Pancreas (tissue), 10 donors: ENCODE data around the gene DYNLL1. TPM values are rescaled to one million over a fixed set of nuclear protein-coding genes. Genes with fewer than 3 reads are reported as not detected.

ENCODE experiments used
- ATAC-seq, 4 donors: fragments of 200-7000 bp; cut with Tn5 transposase; one replicate each; pipeline versions ENCODE4 v1.8.0 to v1.9.1; 2020; ENCODE audit warnings: mild to moderate bottlenecking in 4 of 4, moderate library complexity in 4 of 4
- DNase-seq, 6 donors: peaks; one replicate each; pipeline ENCODE4 v3.0.0-alpha.2; 2020
- FAIRE-seq: peaks from 2 replicates; lab custom pipeline; 2012; peaks lifted over from hg19 to GRCh38; lab: Jason Lieb, UNC
- H3K27ac ChIP-seq, 4 donors: fragments of 200-600 bp; sonication (generic); 1 replicate in 3 of 4; 2 replicates in 1 of 4; pipeline versions ENCODE4 v1.5.0 to v1.8.0; 2020
- H3K27me3 ChIP-seq, 4 donors: fragments of 200-600 bp; one replicate each; pipeline ENCODE4 v1.8.0; 2021
- H3K36me3 ChIP-seq, 3 donors: fragments of 200-600 bp; sonication (generic) in 1 of 3; one replicate each; pipeline versions ENCODE4 v1.5.0 to v1.8.0; 2020 to 2021
- H3K4me1 ChIP-seq, 3 donors: fragments of 200-600 bp; one replicate each; pipeline ENCODE4 v1.8.0; 2021
- H3K4me3 ChIP-seq, 4 donors: fragments of 200-600 bp; sonication (generic) in 2 of 4; one replicate each; pipeline versions ENCODE4 v1.5.0 to v1.8.0; 2020 to 2021
- H3K9me3 ChIP-seq, 4 donors: fragments of 200-600 bp; one replicate each; pipeline ENCODE4 v1.8.0; 2021
- CTCF ChIP-seq, 4 donors: fragments of 200-600 bp; sonication (generic) in 3 of 4; IDR thresholded peaks; one replicate each; pipeline versions ENCODE4 v1.5.0 to v1.8.0; 2021; ENCODE audit warnings: antibody characterized with exemption in 4 of 4
- WGBS, 2 donors: extraction: QIAGEN DNeasy Blood & Tissue Kit; methylation state at CpG; one replicate each; pipeline ENCODE4 v1.1.7; 2013; 5-methylcytosine and 5-hydroxymethylcytosine counted together
- intact Hi-C, 3 donors: fragments of 100-400 bp; cut with DNase I; formaldehyde crosslinking; loops; one replicate each; pipeline versions ENCODE4 v1.11.1 to v1.14.2; 2022
- polyA plus RNA-seq, 2 donors: library from polyadenylated mRNA; stranded (reverse); fragments of 200-250 nt; gene quantifications; one replicate each; pipeline ENCODE4 v1.2.3, GENCODE V29; 2013
- total RNA-seq, 6 donors: library from RNA; stranded (reverse); fragmentation: NEBNext Ultra II Directional in 4 of 6; extraction: Animal tissue kit (Norgen Biotek cat#: 25700) in 4 of 6; gene quantifications; one replicate each; pipeline versions ENCODE4 v1.2.1 to v1.2.4, GENCODE V29; 2021 to 2023
- donor health status: healthy with polysubstance abuse.
- donor health status: DM: no; HTN: no; CAD: no; lungs with moderate emphysema.
- donor health status: DM: no; HTN: no; CAD: no.
- donor health status: control.
- donor health status: control.
- donor health status: Bipolar disorder and iron deficiency.
- donor health status: DM: yes; HTN: yes; CAD: no.
- donor health status: DM: no; HTN: no; CAD: no.
- donor health status: DM: no; HTN: no; CAD: no.
- donor health status: DM: yes; HTN: yes; CAD: no.

Gene DYNLL1
- total and polyA plus RNA-seq, 8 donors: 57.7 to 249 (median 102) TPM

GRCh38 chr12:120538281-120539156 is 42.6 kb downstream of the DYNLL1 start:
- no peak for FAIRE-seq
- WGBS, 2 donors: 5% methylated on average over 6 of the region's 6 CpGs
- ATAC-seq: peak; percentile 38 to 65 (median 58)
- Histone ChIP-seq H3K27me3 (no peaks in the 10 kb centered on the region), H3K36me3 (no peaks in the 10 kb centered on the region), H3K27ac (peak overlapping the region; percentile 42 to 93 (median 67)), H3K4me3 (peak overlapping the region in 2 of 4 donors; percentile 84 to 94), H3K4me1 (peaks cover 48 to 58% (median 58%) of the 10 kb centered on the region in 3 donors), H3K9me3 (no peaks in the 10 kb centered on the region)
- peak in 4 of 6 donors; percentile 61 to 64 (median 62) for DNase-seq
- intact Hi-C loops: no loop called here
- no peak for TF ChIP-seq CTCF (IDR thresholded peaks at IDR 0.05)

- no peaks in the 10 kb centered on the region for H3K27me3 ChIP-seq
- no peaks in the 10 kb centered on the region for H3K9me3 ChIP-seq
- DNase-seq (no peak), FAIRE-seq (no peak), ATAC-seq (peak; percentile 12 to 29 (median 26))
- peaks cover 56 to 58% (median 58%) of the 10 kb centered on the region in 3 donors for H3K4me1 ChIP-seq
- H3K4me3 ChIP-seq: no peak overlapping the region
- intact Hi-C loops: no loop called here
- H3K36me3 ChIP-seq: no peaks in the 10 kb centered on the region
- peak overlapping the region; percentile 42 to 93 (median 67) for H3K27ac ChIP-seq
- WGBS, 2 donors: 21 to 22% methylated on average over 1 of the region's 1 CpG
- no peak for TF ChIP-seq CTCF (IDR thresholded peaks at IDR 0.05)
These were observed 43.4 kb downstream of the DYNLL1 start for GRCh38 chr12:120539303-120539702.

- Histone ChIP-seq H3K36me3 (no peaks in the 10 kb centered on the region), H3K4me1 (peaks cover 56 to 59% (median 58%) of the 10 kb centered on the region in 3 donors), H3K9me3 (no peaks in the 10 kb centered on the region), H3K4me3 (no peak overlapping the region), H3K27me3 (no peaks in the 10 kb centered on the region), H3K27ac (peak overlapping the region in 2 of 4 donors; percentile 27 to 83)
- 4% methylated on average over 3 of the region's 3 CpGs for WGBS, 2 donors
- TF ChIP-seq CTCF (IDR thresholded peaks at IDR 0.05): no peak
- DNase-seq: no peak
- intact Hi-C loops: no loop called here
- peak in 2 of 4 donors; percentile 6 to 33 for ATAC-seq
- FAIRE-seq: no peak
These were observed 44.5 kb downstream of the DYNLL1 start for GRCh38 chr12:120540445-120540844.

GRCh38 chr12:120542166-120542565 is 46.3 kb downstream of the DYNLL1 start:
- Histone ChIP-seq H3K36me3 (peaks cover 0 to 10% (median 2%) of the 10 kb centered on the region in 3 donors), H3K27me3 (no peaks in the 10 kb centered on the region), H3K27ac (no peak overlapping the region), H3K4me1 (peaks cover 51 to 58% (median 54%) of the 10 kb centered on the region in 3 donors), H3K4me3 (no peak overlapping the region), H3K9me3 (no peaks in the 10 kb centered on the region)
- DNase-seq: no peak
- TF ChIP-seq CTCF (IDR thresholded peaks at IDR 0.05): no peak
- intact Hi-C loops: no loop called here
- ATAC-seq: no peak
- no peak for FAIRE-seq
- WGBS, 2 donors: 95 to 97% methylated on average over 5 of the region's 5 CpGs

GRCh38 chr12:120544691-120545090 is 48.8 kb downstream of the DYNLL1 start:
- WGBS, 2 donors: 76 to 78% methylated on average over 3 of the region's 3 CpGs
- Histone ChIP-seq H3K4me1 (peaks cover 28 to 36% (median 33%) of the 10 kb centered on the region in 3 donors), H3K4me3 (no peak overlapping the region), H3K27me3 (no peaks in the 10 kb centered on the region), H3K36me3 (peaks cover 0 to 32% (median 11%) of the 10 kb centered on the region in 3 donors), H3K27ac (no peak overlapping the region), H3K9me3 (no peaks in the 10 kb centered on the region)
- DNase-seq (no peak), FAIRE-seq (no peak), ATAC-seq (no peak)
- TF ChIP-seq CTCF (IDR thresholded peaks at IDR 0.05): no peak
- intact Hi-C loops: no loop called here
